Muscle of arm (tissue), 12 donors: ENCODE data around the gene DENND4C. TPM values are rescaled to one million over a fixed set of nuclear protein-coding genes. Genes with fewer than 3 reads are reported as not detected.
"Not testable (repeated sequence)": the region's sequence is repeated elsewhere in the genome, so short reads cannot be mapped to it uniquely, and the experiment has no call there.

Source experiments
- DNase-seq: peaks from one replicate; pipeline ENCODE4 v3.0.0-alpha.2; 2013
- polyA plus RNA-seq, 12 donors: library from polyadenylated mRNA; unstranded; fragments of 120-200 nt; gene quantifications; one replicate each; pipeline ENCODE4 v1.2.1, GENCODE V29; 2013; ENCODE audit not compliant: insufficient read length in 12 of 12

The DENND4C gene
- polyA plus RNA-seq, 12 donors, result 22.7 to 164 (median 29.5) TPM

GRCh38 chr9:19259665-19260255 is 29.3 kb downstream of the DENND4C start:
- DNase-seq, result not testable (repeated sequence)

DNA sequence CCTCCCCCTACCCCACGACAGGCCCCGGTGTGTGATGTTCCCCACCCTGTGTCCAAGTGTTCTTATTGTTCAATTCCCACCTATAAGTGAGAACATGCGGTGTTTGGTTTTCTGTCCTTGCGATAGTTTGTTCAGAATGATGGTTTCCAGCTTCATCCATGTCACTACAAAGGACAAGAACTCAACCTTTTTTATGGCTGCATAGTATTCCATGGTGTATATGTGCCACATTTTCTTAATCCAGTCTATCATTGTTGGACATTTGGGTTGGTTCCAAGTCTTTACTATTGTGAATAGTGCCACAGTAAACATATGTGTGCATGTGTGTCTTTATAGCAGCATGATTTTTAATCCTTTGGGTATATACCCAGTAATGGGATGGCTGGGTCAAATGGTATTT is 35.1 kb downstream of the DENND4C start:
- not testable (repeated sequence) for DNase-seq

GRCh38 chr9:19266778-19267384 is 36.4 kb downstream of the DENND4C start:
- not testable (repeated sequence) for DNase-seq

DNA sequence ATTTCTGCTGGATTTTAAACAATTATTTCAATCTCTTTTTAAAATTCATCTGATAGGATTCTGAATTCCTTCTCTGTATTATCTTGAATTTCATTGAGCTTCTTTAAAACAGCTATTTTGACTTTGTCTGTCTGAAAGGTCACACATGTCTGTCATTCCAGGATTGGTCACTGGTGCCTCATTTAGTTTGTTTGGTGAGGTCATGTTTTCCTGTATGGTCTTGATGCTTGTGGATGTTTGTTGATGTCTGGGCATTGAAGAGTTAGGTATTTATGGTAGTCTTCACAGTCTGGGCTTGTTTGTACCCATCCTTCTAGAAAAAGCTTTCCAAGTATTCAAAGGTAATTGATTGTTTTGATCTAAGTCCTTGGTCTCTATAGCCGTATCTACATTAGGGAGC is 39.1 kb downstream of the DENND4C start:
- DNase-seq, result no peak

- DNase-seq, result no peak
Measured at GRCh38 chr9:19270421-19270949, 40.0 kb downstream of the DENND4C start.

GRCh38 chr9:19271081-19271480 is 40.6 kb downstream of the DENND4C start:
- DNase-seq, result no peak

DNA sequence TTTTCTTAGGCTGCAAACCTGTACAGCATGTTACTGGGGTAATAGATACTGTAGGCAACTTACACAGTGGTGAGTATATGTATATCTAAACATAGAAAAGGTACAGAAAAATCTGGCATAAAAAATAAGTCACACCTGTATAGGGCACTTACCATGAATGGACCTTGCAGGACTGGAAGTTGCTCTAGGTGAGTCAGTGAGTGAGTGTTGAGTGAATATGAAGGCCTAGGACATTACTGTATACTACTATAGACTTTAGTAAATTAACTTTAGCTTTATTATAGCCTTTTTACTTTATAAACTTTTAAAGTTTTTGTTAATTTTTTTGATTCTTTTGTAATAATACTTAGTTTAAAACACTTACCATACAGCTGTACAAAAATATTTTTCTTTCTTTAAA is 51.3 kb downstream of the DENND4C start:
- DNase-seq, result no peak

DNA sequence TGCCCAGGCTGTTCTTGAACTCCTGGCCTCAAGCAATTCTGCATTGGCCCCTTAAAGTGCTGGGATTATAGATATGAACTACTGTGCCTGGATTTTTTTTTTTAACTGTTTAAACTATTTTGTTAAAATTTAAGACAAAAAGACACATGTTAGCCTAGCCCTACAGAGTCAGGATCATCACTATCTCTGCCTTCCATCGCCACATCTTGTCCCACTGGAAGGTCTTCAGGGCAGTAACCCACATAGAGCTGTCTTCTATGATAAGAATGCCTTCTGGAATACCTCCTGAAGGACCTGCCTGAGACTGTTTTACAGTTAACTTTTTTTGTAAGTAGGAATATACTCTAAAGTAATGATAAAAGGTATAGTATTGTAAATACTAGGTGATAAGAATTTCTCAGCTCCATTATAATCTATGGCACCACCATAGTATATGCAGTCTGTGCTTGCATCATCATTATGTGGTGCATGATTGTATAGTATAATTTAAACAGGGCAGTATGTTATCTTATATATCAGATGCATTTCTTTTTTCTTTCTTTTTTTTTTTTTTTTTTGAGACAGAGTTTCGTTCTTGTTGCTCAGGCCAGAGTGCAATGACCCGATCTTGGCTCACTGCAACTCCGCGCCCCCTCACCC is 52.7 kb downstream of the DENND4C start:
- no peak for DNase-seq

DNA sequence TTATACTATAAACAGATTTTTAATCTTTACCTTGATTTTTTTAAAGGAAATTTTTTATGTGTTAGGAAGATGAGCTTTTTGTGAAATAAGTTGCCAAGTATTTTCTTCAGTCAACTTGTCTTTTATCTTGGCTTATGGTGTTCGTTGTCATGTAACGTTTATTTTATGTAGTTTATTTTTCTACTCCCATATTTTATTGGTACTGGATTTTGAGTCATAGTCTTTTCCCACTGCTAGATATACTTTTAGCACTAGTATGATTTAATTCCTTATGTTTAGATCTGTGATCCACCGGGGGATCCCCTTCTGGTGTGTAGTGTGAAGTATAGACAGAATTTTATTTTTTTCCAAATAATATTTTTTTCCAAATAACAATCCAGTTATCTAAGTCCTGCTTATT is 54.2 kb downstream of the DENND4C start:
- DNase-seq, result no peak

- DNase-seq, result peak; percentile 6
Measured at GRCh38 chr9:19286634-19287188, 56.2 kb downstream of the DENND4C start.

- no peak for DNase-seq
Measured at GRCh38 chr9:19288081-19288480, 57.6 kb downstream of the DENND4C start.

GRCh38 chr9:19290103-19290502 is 59.6 kb downstream of the DENND4C start:
- no peak for DNase-seq

GRCh38 chr9:19294219-19294618 is 63.7 kb downstream of the DENND4C start:
- DNase-seq, result no peak

GRCh38 chr9:19298436-19299000 is 68.0 kb downstream of the DENND4C start:
- no peak for DNase-seq

- no peak for DNase-seq
Measured at GRCh38 chr9:19303216-19303615, 72.7 kb downstream of the DENND4C start.

DNA sequence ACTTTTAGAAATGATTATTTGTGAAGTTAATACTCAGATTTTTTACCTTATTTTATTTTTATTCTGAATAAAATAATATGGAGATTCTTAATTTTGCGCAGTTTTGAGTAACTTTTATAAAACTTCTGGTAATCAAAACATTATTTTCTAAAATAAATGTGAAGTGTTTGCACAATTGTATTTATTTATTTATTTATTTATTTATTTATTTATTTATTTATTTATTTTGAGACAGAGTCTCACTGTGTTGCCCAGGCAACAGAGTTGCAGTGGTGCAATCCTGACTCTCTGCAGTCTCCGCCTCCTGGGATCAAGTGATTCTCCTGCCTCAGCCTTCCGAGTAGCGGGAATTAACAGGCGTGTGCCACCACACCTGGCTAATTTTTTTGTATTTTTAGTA is 76.1 kb downstream of the DENND4C start:
- DNase-seq, result no peak

DNA sequence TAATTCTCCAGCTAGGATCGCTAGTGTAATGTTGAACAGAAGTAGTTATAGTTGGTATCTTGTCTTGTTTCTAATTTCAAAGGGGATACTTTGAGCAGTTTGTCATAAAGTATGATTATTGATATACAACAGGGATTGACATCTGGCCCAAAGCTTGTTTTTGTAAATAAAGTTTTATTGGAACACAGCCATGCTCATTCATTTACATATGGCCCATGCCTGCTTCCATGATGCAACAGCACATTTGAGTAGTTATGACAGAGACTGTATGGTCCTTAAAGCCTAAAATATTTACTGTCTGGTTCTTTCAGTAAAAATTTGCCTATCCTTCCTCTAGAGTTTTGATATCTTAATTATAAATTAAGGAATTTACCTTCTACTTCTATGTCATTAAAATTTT is 79.8 kb downstream of the DENND4C start:
- no peak for DNase-seq

GRCh38 chr9:19313573-19313972 is 83.1 kb downstream of the DENND4C start:
- DNase-seq, result no peak

- no peak for DNase-seq
Measured at GRCh38 chr9:19320495-19320894, 90.0 kb downstream of the DENND4C start.

- DNase-seq, result no peak
Measured at GRCh38 chr9:19331877-19332276, 101.4 kb downstream of the DENND4C start.

DNA sequence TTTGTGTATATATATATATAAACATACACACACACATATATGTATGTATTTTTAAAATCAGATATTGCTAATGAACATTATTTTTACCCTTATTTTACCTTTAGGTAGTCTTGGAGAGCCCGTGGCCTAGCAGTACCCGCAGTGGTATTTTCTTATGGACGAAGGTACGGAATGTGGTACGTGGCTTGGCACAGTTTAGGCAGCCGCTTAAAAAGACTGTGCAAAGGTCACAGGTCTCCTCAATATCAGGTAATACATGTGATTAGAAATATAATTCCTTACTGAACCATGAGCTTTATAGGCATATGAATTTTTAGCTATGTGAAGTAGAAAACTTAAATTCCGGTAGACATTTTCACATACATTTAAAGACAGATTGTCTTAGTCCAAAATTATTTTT is 105.7 kb downstream of the DENND4C start:
- no peak for DNase-seq

DNA sequence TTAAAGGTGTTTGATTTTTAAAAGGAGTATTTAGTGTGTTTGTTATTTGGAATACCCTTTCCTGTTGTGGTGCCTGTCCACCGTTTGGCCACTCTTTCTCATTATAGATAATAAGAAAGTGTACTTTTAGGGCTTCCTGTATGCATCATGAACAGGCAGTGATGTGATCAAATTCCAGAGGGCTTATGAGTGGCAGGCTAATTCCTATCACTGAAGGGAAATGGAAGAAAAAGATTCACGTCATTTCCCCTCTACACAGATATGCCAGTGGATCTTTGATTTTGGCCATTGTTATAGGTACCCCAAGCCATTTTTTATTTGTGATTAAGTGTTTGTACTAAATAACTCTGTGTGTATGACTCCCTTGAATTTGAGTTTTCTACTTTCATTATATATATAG is 112.5 kb downstream of the DENND4C start:
- no peak for DNase-seq

- no peak for DNase-seq
Measured at GRCh38 chr9:19358701-19359100, 128.2 kb downstream of the DENND4C start.
